IMR-90 (cell line): Measurements from ENCODE around the gene LRATD1. TPM values are rescaled to one million over a fixed set of nuclear protein-coding genes. Genes with fewer than 3 reads are reported as not detected.

Source experiments
- ATAC-seq: fragments of 200-7000 bp; cut with Tn5 transposase; 2 replicates; pipeline ENCODE4 v1.9.1; 2020; ENCODE audit warnings: low read depth, mild to moderate bottlenecking, moderate library complexity
- BruUV-seq: library from RNA; stranded (reverse); fragments of 400-500 nt; replicated peaks from 2 replicates; lab custom pipeline; 2021; lab: Mats Ljungman, UMichigan
- CTCF ChIA-PET: fragments of 300-600 bp; formaldehyde crosslinking; extraction: SDS; loops from one replicate; lab custom pipeline; 2021; ENCODE audit warnings: antibody characterized with exemption; lab: Yijun Ruan, JAX
- POLR2A ChIA-PET: fragments of 300-600 bp; sonication (Branson Sonifier 250); formaldehyde crosslinking; loops from one replicate; lab custom pipeline; 2022; ENCODE audit warnings: antibody characterized with exemption; ENCODE audit not compliant: unreplicated experiment; lab: Charles Lee
- DNase-seq: peaks from one replicate; pipeline ENCODE4 v3.0.0; 2013
- H2AFZ ChIP-seq: replicated peaks from 2 replicates; pipeline ENCODE3; 2013; ENCODE audit warnings: low read length, mild to moderate bottlenecking; ENCODE audit not compliant: poor library complexity
- H2AK5ac ChIP-seq: 2 replicates; pipeline ENCODE4 v1.6.1; 2013; ENCODE audit warnings: low read depth, low read length, inconsistent platforms
- H2AK9ac ChIP-seq: replicated peaks from 2 replicates; pipeline ENCODE3; 2013; ENCODE audit warnings: mild to moderate bottlenecking, low read depth, low read length, moderate library complexity; ENCODE audit not compliant: poor library complexity
- H2BK120ac ChIP-seq: 2 replicates; pipeline ENCODE4 v1.6.1; 2013; ENCODE audit warnings: low read depth, low read length, inconsistent platforms
- H2BK15ac ChIP-seq: 3 replicates; pipeline ENCODE4 v1.6.1; 2013; ENCODE audit warnings: low read depth, low read length, inconsistent platforms
- H2BK20ac ChIP-seq: 2 replicates; pipeline ENCODE4 v1.6.1; 2013; ENCODE audit warnings: low read depth, mild to moderate bottlenecking, inconsistent platforms, low read length, moderate library complexity
- H2BK5ac ChIP-seq: 2 replicates; pipeline ENCODE4 v1.6.1; 2013; ENCODE audit warnings: mild to moderate bottlenecking, low read depth, low read length, inconsistent platforms; ENCODE audit not compliant: poor library complexity, severe bottlenecking
- H3K14ac ChIP-seq: replicated peaks from 2 replicates; pipeline ENCODE4 v1.6.1; 2013; ENCODE audit warnings: low read depth, low read length, inconsistent platforms
- H3K18ac ChIP-seq: 2 replicates; pipeline ENCODE4 v1.6.1; 2013; ENCODE audit warnings: low read depth, low read length, control low read depth
- H3K23ac ChIP-seq: 2 replicates; pipeline ENCODE4 v1.6.1; 2013; ENCODE audit warnings: low read depth, low read length, inconsistent platforms
- H3K27ac ChIP-seq: 2 replicates; pipeline ENCODE4 v1.5.1; 2013; ENCODE audit warnings: mild to moderate bottlenecking, control low read depth, low read length; ENCODE audit not compliant: insufficient read depth
- H3K27me3 ChIP-seq: 2 replicates; pipeline ENCODE4 v1.6.1; 2013; ENCODE audit warnings: low read length; ENCODE audit not compliant: control insufficient read depth, insufficient read depth
- H3K36me3 ChIP-seq: 2 replicates; pipeline ENCODE4 v1.6.1; 2013; ENCODE audit warnings: low read length, mixed read lengths; ENCODE audit not compliant: control insufficient read depth, insufficient read depth
- H3K4ac ChIP-seq: 2 replicates; pipeline ENCODE4 v1.6.1; 2013; ENCODE audit warnings: low read depth, low read length, inconsistent platforms
- H3K4me1 ChIP-seq: 2 replicates; pipeline ENCODE4 v1.6.1; 2013; ENCODE audit warnings: low read length, mixed read lengths; ENCODE audit not compliant: control insufficient read depth, insufficient read depth
- H3K4me2 ChIP-seq: 2 replicates; pipeline ENCODE4 v1.6.1; 2013; ENCODE audit warnings: low read depth, mild to moderate bottlenecking, control low read depth, low read length, moderate library complexity
- H3K4me3 ChIP-seq: 2 replicates; pipeline ENCODE4 v1.5.1; 2013; ENCODE audit warnings: low read depth, mild to moderate bottlenecking, control low read depth, low read length, moderate library complexity; ENCODE audit not compliant: insufficient read depth
- H3K56ac ChIP-seq: 2 replicates; pipeline ENCODE4 v1.6.1; 2013; ENCODE audit warnings: low read length, inconsistent platforms; ENCODE audit not compliant: insufficient read depth; ENCODE audit errors: extremely low read depth
- H3K79me1 ChIP-seq, 2 experiments: 2 replicates each; pipeline ENCODE4 v1.6.1; 2013; ENCODE audit warnings: low read length in 2 of 2, inconsistent platforms in 1 of 2, low read depth in 1 of 2
- H3K9ac ChIP-seq: 2 replicates; pipeline ENCODE4 v1.6.1; 2013; ENCODE audit warnings: low read depth, low read length, control low read depth
- H3K9me1 ChIP-seq: 2 replicates; pipeline ENCODE4 v1.6.1; 2013; ENCODE audit warnings: low read length, inconsistent platforms; ENCODE audit not compliant: insufficient read depth
- H3K9me3 ChIP-seq: 2 replicates; pipeline ENCODE4 v1.6.1; 2013; ENCODE audit warnings: low read length; ENCODE audit not compliant: control insufficient read depth, insufficient read depth
- H4K20me1 ChIP-seq: 2 replicates; pipeline ENCODE4 v1.6.1; 2013; ENCODE audit warnings: low read length, inconsistent platforms; ENCODE audit not compliant: insufficient read depth
- H4K5ac ChIP-seq: 2 replicates; pipeline ENCODE4 v1.6.1; 2013; ENCODE audit warnings: mild to moderate bottlenecking, low read depth, low read length, control low read depth
- H4K8ac ChIP-seq, 2 experiments: 2 replicates each; pipeline ENCODE4 v1.6.1; 2013; ENCODE audit warnings: low read depth in 2 of 2, low read length in 2 of 2, control low read depth in 1 of 2, inconsistent platforms in 1 of 2
- H4K91ac ChIP-seq: 2 replicates; pipeline ENCODE4 v1.6.1; 2013; ENCODE audit warnings: low read depth, low read length, inconsistent platforms; ENCODE audit not compliant: insufficient read depth
- BHLHE40 ChIP-seq: fragments of 150-350 bp; IDR thresholded peaks from 2 replicates; pipeline ENCODE4 v1.6.1; 2016; ENCODE audit warnings: mild to moderate bottlenecking, low read depth, low read length
- CEBPB ChIP-seq: IDR thresholded peaks from 2 replicates; pipeline ENCODE4 v1.6.1; 2012; ENCODE audit warnings: low read depth, low read length, improper control_type of control experiment
- CHD1 ChIP-seq: IDR thresholded peaks from 2 replicates; pipeline ENCODE4 v1.6.1; 2012; ENCODE audit warnings: low read depth, low read length, improper control_type of control experiment
- CTCF ChIP-seq: conservative IDR thresholded peaks from 2 replicates; pipeline ENCODE4 v1.5.1; 2012; ENCODE audit warnings: mild to moderate bottlenecking, low read depth, low read length, improper control_type of control experiment
- ELK1 ChIP-seq: fragments of 150-350 bp; IDR thresholded peaks from 2 replicates; pipeline ENCODE4 v1.6.1; 2016; ENCODE audit warnings: low read depth, mild to moderate bottlenecking, low read length, moderate library complexity, borderline replicate concordance
- FOS ChIP-seq: fragments of 150-350 bp; IDR thresholded peaks from 2 replicates; pipeline ENCODE4 v1.6.1; 2016; ENCODE audit warnings: low read depth, low read length
- MAFK ChIP-seq: IDR thresholded peaks from 2 replicates; pipeline ENCODE4 v1.6.1; 2012; ENCODE audit warnings: low read depth, low read length, improper control_type of control experiment
- MAZ ChIP-seq: IDR thresholded peaks from 2 replicates; pipeline ENCODE4 v1.6.1; 2012; ENCODE audit warnings: low read depth, mild to moderate bottlenecking, low read length, improper control_type of control experiment, moderate library complexity, borderline replicate concordance
- MXI1 ChIP-seq: IDR thresholded peaks from 2 replicates; pipeline ENCODE4 v1.6.1; 2012; ENCODE audit warnings: low read depth, mild to moderate bottlenecking, low read length, moderate library complexity, borderline replicate concordance
- NFE2L2 ChIP-seq: fragments of 150-350 bp; IDR thresholded peaks from 2 replicates; pipeline ENCODE4 v1.6.1; 2016; ENCODE audit warnings: low read depth, mild to moderate bottlenecking, low read length
- POLR2A ChIP-seq: IDR thresholded peaks from 2 replicates; pipeline ENCODE4 v1.6.1; 2012; ENCODE audit warnings: mild to moderate bottlenecking, low read depth, low read length
- RAD21 ChIP-seq: IDR thresholded peaks from 2 replicates; pipeline ENCODE4 v1.6.1; 2012; ENCODE audit warnings: low read length, improper control_type of control experiment
- RCOR1 ChIP-seq: IDR thresholded peaks from 2 replicates; pipeline ENCODE4 v1.6.1; 2012; ENCODE audit warnings: mild to moderate bottlenecking, low read length, improper control_type of control experiment; ENCODE audit not compliant: insufficient replicate concordance
- RFX5 ChIP-seq: IDR thresholded peaks from 2 replicates; pipeline ENCODE4 v1.8.0; 2012; ENCODE audit warnings: low read depth, mild to moderate bottlenecking, low read length, moderate library complexity
- SMC3 ChIP-seq: fragments of 150-350 bp; IDR thresholded peaks from 2 replicates; pipeline ENCODE4 v1.6.1; 2016; ENCODE audit warnings: low read depth, mild to moderate bottlenecking, antibody characterized with exemption, low read length, moderate library complexity
- USF2 ChIP-seq: fragments of 150-350 bp; IDR thresholded peaks from 2 replicates; pipeline ENCODE4 v1.6.1; 2017; ENCODE audit warnings: mild to moderate bottlenecking, antibody characterized with exemption, low read length, low read depth
- dilution Hi-C: fragments of 300-500 bp; cut with HindIII; formaldehyde crosslinking; loops from one replicate; pipeline ENCODE4 v1.14.3; 2018; ENCODE audit warnings: low sequenced_read_pairs; ENCODE audit not compliant: unreplicated experiment
- in situ Hi-C: fragments of 300-500 bp; cut with MboI; formaldehyde crosslinking; loops from 3 replicates; pipeline ENCODE4 v1.14.3; 2019; ENCODE audit warnings: low sequenced_read_pairs, inconsistent platforms, mixed read lengths
- intact Hi-C: fragments of 100-400 bp; cut with micrococcal nuclease; formaldehyde crosslinking; loops from 2 replicates; pipeline ENCODE4 v1.10.0; 2022
- polyA plus RNA-seq, 3 experiments: library from polyadenylated mRNA; depleted of rRNA; stranded (reverse); fragments of >200 nt; gene quantifications; 2 replicates each; pipeline ENCODE4 v1.2.3, GENCODE V29; 2012; ENCODE audit warnings: low replicate concordance in 1 of 3
- total RNA-seq: library from RNA; depleted of rRNA; stranded (reverse); fragments of >200 nt; gene quantifications from 2 replicates; pipeline ENCODE4 v1.2.3, GENCODE V29; 2012

LRATD1 gene
- total and polyA plus RNA-seq, 2 of the 4 experiments (the other 2 are of a cell fraction) = 0.18 to 0.60 TPM

- H4K5ac ChIP-seq = no peak overlapping the region
- dilution Hi-C loops = no loop called here
- H3K9me1 ChIP-seq = no peaks in the 10 kb centered on the region
- no peak overlapping the region for H2AK9ac ChIP-seq
- intact Hi-C loops = no loop called here
- no peaks in the 10 kb centered on the region for H4K20me1 ChIP-seq
- no peaks in the 10 kb centered on the region for H3K27me3 ChIP-seq
- H3K4me2 ChIP-seq = no peak overlapping the region
- H3K18ac ChIP-seq = no peak overlapping the region
- no peak for DNase-seq
- no peak overlapping the region for H2AFZ ChIP-seq
- no peak overlapping the region for H3K14ac ChIP-seq
- no peak overlapping the region for H3K9ac ChIP-seq
- no peak overlapping the region for H3K56ac ChIP-seq
- ATAC-seq = no peak
- no peak overlapping the region for H2AK5ac ChIP-seq
- no peaks in the 10 kb centered on the region for H3K36me3 ChIP-seq
- H2BK20ac ChIP-seq = no peak overlapping the region
- no TSS peak for BruUV-seq
- in situ Hi-C loops = no loop called here
- H3K79me1 ChIP-seq = no peaks in the 10 kb centered on the region
- H4K8ac ChIP-seq = no peak overlapping the region
- H3K23ac ChIP-seq = no peak overlapping the region
- no peak overlapping the region for H4K91ac ChIP-seq
- H3K4ac ChIP-seq = no peak overlapping the region
- no peak overlapping the region for H2BK120ac ChIP-seq
- H3K9me3 ChIP-seq = no peaks in the 10 kb centered on the region
- H3K4me1 ChIP-seq = no peaks in the 10 kb centered on the region
- POLR2A ChIA-PET = no interaction called here
- CTCF ChIA-PET = no interaction called here
- H3K4me3 ChIP-seq = no peak overlapping the region
- H2BK15ac ChIP-seq = no peak overlapping the region
- no peak overlapping the region for H2BK5ac ChIP-seq
- no peak overlapping the region for H3K27ac ChIP-seq
- TF ChIP-seq CEBPB (no peak), ELK1 (no peak), POLR2A (no peak), SMC3 (no peak), MAZ (no peak), CTCF (no peak), BHLHE40 (no peak), RCOR1 (no peak), NFE2L2 (no peak), MAFK (no peak), RAD21 (no peak), RFX5 (no peak), CHD1 (no peak), USF2 (no peak), MXI1 (no peak), FOS (no peak)
Measured at GRCh38 chr2:14615121-14615520, 17.4 kb upstream of the LRATD1 start.
